Esophagus muscularis mucosa (tissue), 4 donors: ENCODE measurements around the gene RERE. TPM values are rescaled to one million over a fixed set of nuclear protein-coding genes. Genes with fewer than 3 reads are reported as not detected.

ENCODE experiments used
- DNase-seq: peaks from one replicate; pipeline ENCODE4 v3.0.0-alpha.2; 2017; ENCODE audit errors: extremely low spot score
- H3K27ac ChIP-seq, 4 donors: fragments of 200-600 bp; sonication (generic); replicated peaks in 1 of 4; 1 replicate in 3 of 4; 2 replicates in 1 of 4; pipeline ENCODE4 v1.5.1; 2016 to 2019; ENCODE audit warnings: mild to moderate bottlenecking in 1 of 4
- H3K27me3 ChIP-seq, 4 donors: fragments of 200-600 bp; sonication (generic); one replicate each; pipeline versions ENCODE4 v1.5.1 to v1.6.0; 2016 to 2019
- H3K36me3 ChIP-seq, 4 donors: fragments of 200-600 bp; sonication (generic); one replicate each; pipeline ENCODE4 v1.5.1; 2016 to 2019
- H3K4me1 ChIP-seq, 4 donors: fragments of 200-600 bp; sonication (generic); one replicate each; pipeline ENCODE4 v1.5.1; 2016 to 2019
- H3K4me3 ChIP-seq, 4 donors: fragments of 200-600 bp; sonication (generic); 1 replicate in 2 of 4; 2 replicates in 2 of 4; pipeline ENCODE4 v1.5.1; 2016 to 2019; ENCODE audit warnings: mild to moderate bottlenecking in 4 of 4, moderate library complexity in 1 of 4
- H3K9me3 ChIP-seq, 4 donors: fragments of 200-600 bp; sonication (generic); 1 replicate in 3 of 4; 2 replicates in 1 of 4; pipeline ENCODE4 v1.5.1; 2016 to 2019
- EP300 ChIP-seq: sonication (generic); formaldehyde crosslinking; IDR thresholded peaks from one replicate; pipeline ENCODE4 v1.6.1; 2017; ENCODE audit warnings: antibody characterized with exemption
- POLR2A ChIP-seq: fragments of 450-650 bp; IDR thresholded peaks from one replicate; pipeline ENCODE4 v1.6.1; 2017; ENCODE audit warnings: antibody characterized with exemption, moderate library complexity, mild to moderate bottlenecking, low read depth
- POLR2AphosphoS5 ChIP-seq, 2 donors: sonication (generic); formaldehyde crosslinking; IDR thresholded peaks; one replicate each; pipeline ENCODE4 v1.6.1; 2017; ENCODE audit warnings: antibody characterized with exemption in 2 of 2
- WGBS: methylation state at CpG from one replicate; pipeline ENCODE4 v1.1.5; 2018; 5-methylcytosine and 5-hydroxymethylcytosine counted together
- intact Hi-C: fragments of 100-400 bp; cut with DNase I; formaldehyde crosslinking; loops from one replicate; pipeline ENCODE4 v1.15.1; 2023
- total RNA-seq, 4 donors: library from RNA; depleted of rRNA; stranded (reverse); fragments of >200 nt; gene quantifications; one replicate each; pipeline versions ENCODE4 v1.1.0 to v1.2.1, GENCODE V29; 2016
- TF ChIP-seq, protein P1 (sequence below), 3 experiments: fragments of 200-600 bp in 2 of 3; fragments of 450-650 bp in 1 of 3; sonication (generic) in 2 of 3; IDR thresholded peaks; one replicate each; pipeline ENCODE4 v1.5.1; 2017 to 2019; ENCODE audit warnings: antibody characterized with exemption in 3 of 3, mild to moderate bottlenecking in 2 of 3, moderate library complexity in 1 of 3

RERE gene
- total RNA-seq, 4 donors from 2014 or later = 133 to 212 (median 168) TPM

DNA sequence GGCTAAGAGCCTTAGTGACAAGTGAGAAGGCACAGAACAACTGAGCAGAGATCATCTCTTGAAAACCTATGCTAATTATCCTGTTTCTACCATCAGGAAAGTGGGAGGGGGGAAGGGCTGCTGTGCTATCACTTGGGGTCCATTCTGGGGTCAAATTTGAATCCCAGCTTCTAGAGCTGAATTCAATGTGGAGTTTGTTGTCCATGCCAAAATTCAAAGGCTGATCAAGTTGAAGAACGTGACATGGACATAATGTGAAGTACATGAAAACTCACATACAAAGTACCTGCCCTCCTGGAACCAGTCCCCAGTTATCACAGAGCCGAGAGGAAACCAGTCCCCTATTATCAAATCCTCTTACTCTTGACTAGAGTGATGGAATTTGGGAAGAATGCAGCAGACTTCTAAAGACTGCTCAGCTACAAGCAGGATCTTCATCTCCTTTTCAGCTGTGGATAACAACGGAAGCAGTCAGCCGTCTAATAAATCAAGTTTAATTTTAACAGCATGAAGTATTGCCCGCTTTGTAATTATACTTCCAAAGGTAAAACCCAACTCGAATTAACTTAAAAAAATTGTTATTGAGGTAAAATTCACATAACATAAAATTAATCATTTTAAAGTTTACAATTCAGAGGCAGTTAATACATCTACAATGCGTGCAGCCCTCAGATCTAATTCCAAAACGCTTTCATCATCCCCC, 421.2 kb downstream of the RERE start:
- peak overlapping the region; percentile 79 to 88 (median 85) for H3K27ac ChIP-seq
- no peak overlapping the region for H3K4me3 ChIP-seq
- no peaks in the 10 kb centered on the region for H3K27me3 ChIP-seq
- TF ChIP-seq POLR2A = no peak
- TF ChIP-seq POLR2AphosphoS5 (IDR thresholded peaks at IDR 0.05) = no peak
- TF ChIP-seq, protein P1, sequence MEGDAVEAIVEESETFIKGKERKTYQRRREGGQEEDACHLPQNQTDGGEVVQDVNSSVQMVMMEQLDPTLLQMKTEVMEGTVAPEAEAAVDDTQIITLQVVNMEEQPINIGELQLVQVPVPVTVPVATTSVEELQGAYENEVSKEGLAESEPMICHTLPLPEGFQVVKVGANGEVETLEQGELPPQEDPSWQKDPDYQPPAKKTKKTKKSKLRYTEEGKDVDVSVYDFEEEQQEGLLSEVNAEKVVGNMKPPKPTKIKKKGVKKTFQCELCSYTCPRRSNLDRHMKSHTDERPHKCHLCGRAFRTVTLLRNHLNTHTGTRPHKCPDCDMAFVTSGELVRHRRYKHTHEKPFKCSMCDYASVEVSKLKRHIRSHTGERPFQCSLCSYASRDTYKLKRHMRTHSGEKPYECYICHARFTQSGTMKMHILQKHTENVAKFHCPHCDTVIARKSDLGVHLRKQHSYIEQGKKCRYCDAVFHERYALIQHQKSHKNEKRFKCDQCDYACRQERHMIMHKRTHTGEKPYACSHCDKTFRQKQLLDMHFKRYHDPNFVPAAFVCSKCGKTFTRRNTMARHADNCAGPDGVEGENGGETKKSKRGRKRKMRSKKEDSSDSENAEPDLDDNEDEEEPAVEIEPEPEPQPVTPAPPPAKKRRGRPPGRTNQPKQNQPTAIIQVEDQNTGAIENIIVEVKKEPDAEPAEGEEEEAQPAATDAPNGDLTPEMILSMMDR (IDR thresholded peaks at IDR 0.05) = no peak
- no peak for TF ChIP-seq EP300
- WGBS = 21% methylated on average over 8 of the region's 8 CpGs
- H3K36me3 ChIP-seq = peaks cover 0 to 4% (median 2%) of the 10 kb centered on the region in 4 donors
- no peaks in the 10 kb centered on the region for H3K9me3 ChIP-seq
- DNase-seq = no peak
- H3K4me1 ChIP-seq = peaks cover 76 to 84% (median 81%) of the 10 kb centered on the region in 4 donors
- intact Hi-C loops = no loop called here

GRCh38 chr1:8395433-8395866, 422.0 kb downstream of the RERE start:
- Histone ChIP-seq H3K4me1 (peaks cover 84 to 92% (median 88%) of the 10 kb centered on the region in 4 donors), H3K4me3 (no peak overlapping the region), H3K27me3 (no peaks in the 10 kb centered on the region), H3K36me3 (peaks cover 0 to 3% (median 0%) of the 10 kb centered on the region in 4 donors), H3K9me3 (no peaks in the 10 kb centered on the region), H3K27ac (peak overlapping the region; percentile 79 to 88 (median 85))
- DNase-seq = no peak
- intact Hi-C loops = no loop called here
- TF ChIP-seq POLR2AphosphoS5 (IDR thresholded peaks at IDR 0.05) = no peak
- 16% methylated on average over 2 of the region's 2 CpGs for WGBS

- no peak overlapping the region for H3K4me3 ChIP-seq
- peaks cover 0 to 5% (median 1%) of the 10 kb centered on the region in 4 donors for H3K36me3 ChIP-seq
- intact Hi-C loops = no loop called here
- peaks cover 82 to 97% (median 91%) of the 10 kb centered on the region in 4 donors for H3K4me1 ChIP-seq
- DNase-seq = no peak
- H3K27me3 ChIP-seq = no peaks in the 10 kb centered on the region
- WGBS = 63% methylated on average over 10 of the region's 10 CpGs
- TF ChIP-seq, protein P1 (IDR thresholded peaks at IDR 0.05) = no peak
- TF ChIP-seq POLR2A = no peak
- TF ChIP-seq POLR2AphosphoS5 (IDR thresholded peaks at IDR 0.05) = no peak
- no peak for TF ChIP-seq EP300
- H3K9me3 ChIP-seq = no peaks in the 10 kb centered on the region
- peak overlapping the region; percentile 79 to 88 (median 85) for H3K27ac ChIP-seq
Observed at GRCh38 chr1:8394456-8395321, 422.8 kb downstream of the RERE start.

DNA sequence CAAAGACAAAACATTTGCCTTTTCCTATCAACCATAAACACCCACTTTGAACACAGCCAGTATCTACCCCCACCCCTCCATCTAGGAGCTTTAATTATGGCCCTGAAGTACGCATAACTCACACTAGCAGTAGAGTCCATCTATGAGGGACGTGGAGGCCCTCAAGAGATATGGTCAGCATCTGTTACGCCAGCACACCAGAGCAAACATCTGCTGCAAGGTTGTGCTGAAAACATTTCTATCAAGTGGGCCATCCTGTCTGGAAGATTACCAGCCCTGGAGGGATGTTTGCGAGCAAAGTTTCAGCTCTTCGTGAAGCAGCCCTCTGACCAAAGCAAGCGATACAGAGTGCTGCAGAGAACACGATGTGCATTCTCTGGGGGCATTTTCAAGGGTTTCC, 424.9 kb downstream of the RERE start:
- Histone ChIP-seq H3K36me3 (peaks cover 0 to 14% (median 5%) of the 10 kb centered on the region in 4 donors), H3K27ac (peak overlapping the region; percentile 8 to 40 (median 23)), H3K4me3 (no peak overlapping the region), H3K9me3 (no peaks in the 10 kb centered on the region), H3K4me1 (peaks cover 67 to 91% (median 83%) of the 10 kb centered on the region in 4 donors), H3K27me3 (no peaks in the 10 kb centered on the region)
- WGBS = 83% methylated on average over 7 of the region's 7 CpGs
- DNase-seq = no peak
- intact Hi-C loops = no loop called here
- no peak for TF ChIP-seq POLR2A
- TF ChIP-seq, protein P1 (IDR thresholded peaks at IDR 0.05) = no peak
- no peak for TF ChIP-seq EP300
- TF ChIP-seq POLR2AphosphoS5 (IDR thresholded peaks at IDR 0.05) = no peak

DNA sequence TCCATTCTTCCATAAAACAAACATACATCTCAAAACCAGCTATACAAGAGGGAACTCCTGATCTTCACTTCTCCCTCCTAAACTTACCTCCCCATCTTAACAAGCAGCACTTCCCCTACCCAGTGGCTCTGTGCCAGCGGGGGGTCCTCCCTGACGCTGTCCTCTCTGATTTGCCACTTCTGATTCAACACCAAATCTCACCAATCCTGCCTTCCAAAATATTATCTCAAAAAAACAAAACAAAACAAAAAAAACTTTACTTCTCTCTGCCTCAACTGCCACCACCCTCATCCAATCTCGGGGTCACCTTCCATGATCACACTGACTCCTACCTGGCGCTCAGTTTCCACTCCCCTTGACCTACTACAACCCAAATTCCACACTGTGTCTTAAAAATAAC, 426.7 kb downstream of the RERE start:
- peaks cover 0 to 14% (median 5%) of the 10 kb centered on the region in 4 donors for H3K36me3 ChIP-seq
- H3K4me3 ChIP-seq = no peak overlapping the region
- H3K27ac ChIP-seq = peak overlapping the region in 2 of 4 donors; percentile 16 to 33
- intact Hi-C loops = no loop called here
- no peak for DNase-seq
- peaks cover 64 to 89% (median 80%) of the 10 kb centered on the region in 4 donors for H3K4me1 ChIP-seq
- TF ChIP-seq POLR2AphosphoS5 (IDR thresholded peaks at IDR 0.05) = no peak
- TF ChIP-seq EP300 = no peak
- H3K9me3 ChIP-seq = no peaks in the 10 kb centered on the region
- 73% methylated on average over 4 of the region's 4 CpGs for whole genome bisulfite sequencing
- no peaks in the 10 kb centered on the region for H3K27me3 ChIP-seq
